PC-9 (cell line): Measurements from ENCODE around the gene SFSWAP.

Source experiments
- CTCF ChIP-seq: fragments of 200-600 bp; sonication (generic); conservative IDR thresholded peaks from 2 replicates; pipeline ENCODE4 v1.6.1; 2017; ENCODE audit warnings: mixed run types, antibody characterized with exemption, mild to moderate bottlenecking, moderate library complexity
- EZH2 ChIP-seq: fragments of 200-600 bp; sonication (generic); IDR thresholded peaks from 2 replicates; pipeline ENCODE4 v1.8.0; 2017; ENCODE audit warnings: antibody characterized with exemption, low read depth

GRCh38 chr12:131836193-131836592 lies 125.3 kb downstream of the SFSWAP start:
- TF ChIP-seq CTCF (peak; percentile 56; the same call in 1 of the 2 replicates), EZH2 (no peak)
